ENCODE data around the gene PCDH9.

Gene PCDH9

GRCh38 chr13:66329988-66330451 is 900.1 kb downstream of the PCDH9 start:
- no peak for DNase-seq (ENCODE audit: low spot score)
- TF ChIP-seq CTCF (IDR thresholded peaks at IDR 0.05; ENCODE audit: extremely low read depth, missing control alignments), result no peak

DNA sequence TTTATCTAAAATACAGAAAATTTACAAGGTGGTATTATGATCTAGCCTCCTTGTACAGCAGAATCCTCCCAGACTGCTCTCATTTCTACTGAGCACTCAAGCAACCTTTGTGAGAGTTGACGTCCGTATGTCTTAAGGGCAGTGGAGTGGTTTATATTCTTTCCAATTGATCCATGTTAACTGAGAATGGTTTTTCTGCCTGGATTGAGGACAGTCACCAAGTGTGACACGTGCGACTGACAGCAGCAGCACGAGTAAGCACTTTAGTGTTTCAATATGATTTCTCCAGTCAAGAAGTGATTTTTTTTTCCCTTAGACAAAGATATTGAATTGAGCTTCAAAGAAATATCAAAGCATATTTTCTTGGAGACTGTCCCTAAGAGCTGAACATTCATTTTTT is 901.7 kb downstream of the PCDH9 start:
- no peak for TF ChIP-seq CTCF (IDR thresholded peaks at IDR 0.05; ENCODE audit: extremely low read depth, missing control alignments)
- DNase-seq (ENCODE audit: low spot score), result no peak

DNA sequence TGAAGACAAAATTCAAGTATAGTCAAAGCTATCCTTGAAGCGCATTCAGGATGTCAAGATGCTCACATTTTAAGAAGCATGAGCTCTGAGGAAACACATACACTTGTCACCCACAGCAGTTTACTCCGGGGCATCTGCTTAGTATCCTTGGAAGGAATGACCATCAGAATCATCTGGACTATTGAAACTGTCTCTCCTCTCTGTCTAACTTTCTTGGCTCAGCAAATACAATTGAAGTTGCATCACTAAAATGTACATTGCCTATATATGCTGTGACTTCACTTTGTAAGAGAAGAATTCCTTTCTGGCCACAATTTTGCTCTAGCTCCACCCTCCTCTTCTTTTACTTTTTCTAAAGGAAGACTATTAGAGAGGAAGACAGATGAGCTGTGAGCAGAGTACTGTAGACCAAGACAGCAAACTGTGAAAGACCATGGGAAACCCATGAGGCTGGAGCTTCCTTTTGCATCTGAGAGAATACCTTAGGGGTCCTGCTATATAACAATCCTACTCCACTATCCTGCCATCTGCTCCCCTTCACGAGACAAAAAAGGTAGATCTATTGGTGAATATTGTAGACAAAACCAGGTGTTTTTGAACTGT is 906.3 kb downstream of the PCDH9 start:
- no peak for DNase-seq (ENCODE audit: low spot score)
- TF ChIP-seq CTCF (IDR thresholded peaks at IDR 0.05; ENCODE audit: extremely low read depth, missing control alignments), result no peak

DNA sequence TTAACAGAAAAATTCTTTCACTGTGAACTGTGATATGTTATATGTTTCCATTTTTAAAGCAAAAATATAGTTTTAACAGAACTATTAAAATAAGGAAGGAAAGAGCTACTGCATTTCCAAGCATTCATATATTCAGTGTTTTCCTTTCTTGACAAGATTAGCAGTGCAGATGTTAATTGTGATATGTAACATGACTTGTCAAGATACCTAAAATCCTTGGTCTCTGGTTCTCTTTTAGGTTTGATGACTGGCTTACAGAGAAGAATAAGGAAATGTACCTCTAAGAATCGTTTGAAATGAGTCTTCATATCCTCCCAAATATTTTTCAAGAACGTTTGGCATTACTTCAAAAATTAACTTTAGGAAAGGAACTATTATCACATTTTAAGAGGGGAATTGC is 907.2 kb downstream of the PCDH9 start:
- DNase-seq (ENCODE audit: low spot score), result no peak
- no peak for TF ChIP-seq CTCF (IDR thresholded peaks at IDR 0.05; ENCODE audit: extremely low read depth, missing control alignments)

GRCh38 chr13:66322193-66322740 is 907.9 kb downstream of the PCDH9 start:
- no peak for TF ChIP-seq CTCF (IDR thresholded peaks at IDR 0.05; ENCODE audit: extremely low read depth, missing control alignments)
- DNase-seq (ENCODE audit: low spot score), result no peak

GRCh38 chr13:66314911-66315310 is 915.2 kb downstream of the PCDH9 start:
- no peak for TF ChIP-seq CTCF (IDR thresholded peaks at IDR 0.05; ENCODE audit: extremely low read depth, missing control alignments)
- no peak for DNase-seq (ENCODE audit: low spot score)

DNA sequence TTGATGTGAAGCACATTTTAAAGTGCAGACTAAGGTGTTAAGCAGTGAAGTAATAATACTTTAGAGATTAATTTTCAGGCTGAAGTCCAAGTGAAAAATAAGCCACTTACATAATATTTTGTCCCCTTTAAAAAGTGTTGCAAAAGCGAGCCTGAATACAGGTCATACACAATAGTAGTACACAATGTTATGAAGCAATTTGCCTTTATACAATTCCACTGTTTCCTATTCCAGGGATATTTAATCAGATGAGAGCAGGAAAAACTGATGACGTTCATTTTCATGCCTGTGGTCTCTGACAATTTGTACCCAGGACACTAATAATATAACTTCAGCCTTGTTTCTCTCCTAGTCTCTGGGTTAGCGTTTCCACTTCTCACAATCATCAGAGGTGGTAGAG is 916.7 kb downstream of the PCDH9 start:
- DNase-seq (ENCODE audit: low spot score), result no peak
- TF ChIP-seq CTCF (IDR thresholded peaks at IDR 0.05; ENCODE audit: extremely low read depth, missing control alignments), result no peak

All from GM20000 (cell line).